PC-3 (cell line): ENCODE measurements around the gene PHC2. TPM values are rescaled to one million over a fixed set of nuclear protein-coding genes. Genes with fewer than 3 reads are reported as not detected.
A peak's percentile ranks its signal among the peaks of the same experiment; 100 is the strongest.

Source experiments
- ATAC-seq: fragments of 200-7000 bp; cut with Tn5 transposase; 2 replicates; pipeline ENCODE4 v1.9.1; 2020; ENCODE audit warnings: mild to moderate bottlenecking, moderate library complexity
- BruUV-seq: library from RNA; stranded (reverse); fragments of 400-500 nt; replicated peaks from 2 replicates; lab custom pipeline; 2021; lab: Mats Ljungman, UMichigan
- CTCF ChIA-PET: fragments of 300-600 bp; sonication (Branson Sonifier 250); formaldehyde crosslinking; loops from one replicate; lab custom pipeline; 2022; ENCODE audit warnings: antibody characterized with exemption; lab: Charles Lee
- POLR2A ChIA-PET: fragments of 300-600 bp; sonication (Branson Sonifier 250); formaldehyde crosslinking; loops from one replicate; lab custom pipeline; 2022; ENCODE audit warnings: antibody characterized with exemption; ENCODE audit not compliant: unreplicated experiment; lab: Charles Lee
- DNase-seq: peaks from one replicate; pipeline ENCODE4 v3.0.0-alpha.2; 2015
- H2AFZ ChIP-seq: fragments of 300-600 bp; sonication (generic); 2 replicates; pipeline ENCODE4 v1.6.0; 2016; ENCODE audit warnings: antibody characterized with exemption, low read length
- H3F3A ChIP-seq: fragments of 300-600 bp; sonication (generic); one replicate; pipeline ENCODE4 v1.6.0; 2017; ENCODE audit warnings: antibody characterized with exemption, low read length, control low read depth, mild to moderate bottlenecking; ENCODE audit not compliant: unreplicated experiment
- H3K27ac ChIP-seq: fragments of 300-600 bp; sonication (generic); 2 replicates; pipeline ENCODE4 v1.5.1; 2016; ENCODE audit warnings: mild to moderate bottlenecking, low read length
- H3K27me3 ChIP-seq: fragments of 300-600 bp; sonication (generic); 2 replicates; pipeline ENCODE4 v1.6.1; 2016; ENCODE audit warnings: low read length, mixed read lengths
- H3K36me3 ChIP-seq: fragments of 300-600 bp; sonication (generic); 2 replicates; pipeline ENCODE4 v1.6.1; 2016; ENCODE audit warnings: low read depth, mixed run types, low read length, mixed read lengths
- H3K4me1 ChIP-seq: fragments of 300-600 bp; sonication (generic); 2 replicates; pipeline ENCODE4 v1.5.1; 2016; ENCODE audit warnings: low read length; ENCODE audit not compliant: insufficient read depth
- H3K4me2 ChIP-seq: fragments of 300-600 bp; sonication (generic); 2 replicates; pipeline ENCODE4 v1.6.0; 2016; ENCODE audit warnings: low read length
- H3K4me3 ChIP-seq: fragments of 300-600 bp; sonication (generic); 2 replicates; pipeline ENCODE4 v1.5.1; 2016; ENCODE audit warnings: mild to moderate bottlenecking, low read length, mixed read lengths
- H3K79me2 ChIP-seq: fragments of 300-600 bp; sonication (generic); 2 replicates; pipeline ENCODE4 v1.6.1; 2017; ENCODE audit warnings: low read length, mixed read lengths
- H3K9ac ChIP-seq: fragments of 300-600 bp; sonication (generic); 2 replicates; pipeline ENCODE4 v1.6.0; 2016; ENCODE audit warnings: mild to moderate bottlenecking, low read length
- H3K9me2 ChIP-seq: fragments of 300-600 bp; sonication (generic); replicated peaks from 2 replicates; pipeline ENCODE4 v1.6.1; 2016; ENCODE audit warnings: mixed run types, low read length, mixed read lengths
- H3K9me3 ChIP-seq: fragments of 300-600 bp; sonication (generic); 2 replicates; pipeline ENCODE4 v1.6.1; 2016; ENCODE audit warnings: low read length, mixed read lengths
- H4K20me1 ChIP-seq: fragments of 300-600 bp; sonication (generic); 2 replicates; pipeline ENCODE4 v1.6.1; 2016; ENCODE audit warnings: low read length, mixed read lengths
- CTCF ChIP-seq: fragments of 300-600 bp; sonication (generic); conservative IDR thresholded peaks from 2 replicates; pipeline ENCODE4 v1.5.1; 2017; ENCODE audit warnings: antibody characterized with exemption, low read depth, mild to moderate bottlenecking, low read length
- EZH2 ChIP-seq: fragments of 300-600 bp; sonication (generic); IDR thresholded peaks from one replicate; pipeline ENCODE4 v1.6.1; 2017; ENCODE audit warnings: antibody characterized with exemption, mild to moderate bottlenecking, low read length; ENCODE audit not compliant: unreplicated experiment
- EZH2phosphoT487 ChIP-seq: fragments of 300-600 bp; sonication (generic); IDR thresholded peaks from 2 replicates; pipeline ENCODE4 v1.6.1; 2018; ENCODE audit warnings: mild to moderate bottlenecking, antibody characterized with exemption, low read length, borderline replicate concordance
- intact Hi-C: fragments of 100-400 bp; cut with micrococcal nuclease; formaldehyde crosslinking; loops from 2 replicates; pipeline ENCODE4 v1.9.0; 2023
- total RNA-seq: library from RNA; depleted of rRNA; stranded (reverse); fragments of >200 nt; gene quantifications from 2 replicates; pipeline ENCODE4 v1.2.3, GENCODE V29; 2014

Gene PHC2
- total RNA-seq, 1 experiment from 2014 or later, result 134 TPM

GRCh38 chr1:33323663-33324477, 107.0 kb downstream of the PHC2 start:
- Histone ChIP-seq H3K9me2 (no peaks in the 10 kb centered on the region), H2AFZ (no peak overlapping the region), H4K20me1 (peaks cover 5% of the 10 kb centered on the region; the same call in 1 of the 2 replicates), H3K36me3 (peaks cover 61% of the 10 kb centered on the region), H3K4me2 (no peak overlapping the region), H3K9ac (no peak overlapping the region), H3K27me3 (no peaks in the 10 kb centered on the region), H3K9me3 (no peaks in the 10 kb centered on the region), H3K27ac (no peak overlapping the region), H3K4me1 (peaks cover 13% of the 10 kb centered on the region), H3K79me2 (no peaks in the 10 kb centered on the region), H3K4me3 (no peak overlapping the region), H3F3A (peaks cover 4% of the 10 kb centered on the region)
- TF ChIP-seq CTCF (no peak), EZH2 (no peak), EZH2phosphoT487 (no peak)
- BruUV-seq, result TSS peak; percentile 7
- CTCF ChIA-PET, result interaction anchor here (0.7 kb wide), 1 partner anchor 267 kb away, joined by 3 read pairs; no protein-coding TSS in a partner anchor
- DNase-seq (no peak), ATAC-seq (no peak)
- POLR2A ChIA-PET, result interaction anchor here (0.6 kb wide), 1 partner anchor 15 kb away, joined by 3 read pairs; no protein-coding TSS in a partner anchor
- intact Hi-C loops, result no loop called here

- DNase-seq (no peak), ATAC-seq (no peak)
- Histone ChIP-seq H3K27ac (no peak overlapping the region), H2AFZ (no peak overlapping the region), H3K79me2 (no peaks in the 10 kb centered on the region), H3K4me1 (peaks cover 13% of the 10 kb centered on the region), H3K4me3 (no peak overlapping the region), H3K27me3 (no peaks in the 10 kb centered on the region), H3K36me3 (peaks cover 54% of the 10 kb centered on the region), H3K9ac (no peak overlapping the region), H3K9me2 (no peaks in the 10 kb centered on the region), H3K9me3 (no peaks in the 10 kb centered on the region), H3K4me2 (no peak overlapping the region), H4K20me1 (peaks cover 5% of the 10 kb centered on the region; the same call in 1 of the 2 replicates), H3F3A (peaks cover 4% of the 10 kb centered on the region)
- ChIA-PET POLR2A (interaction anchor here (0.6 kb wide), 1 partner anchor 16 kb away, joined by 3 read pairs; no protein-coding TSS in a partner anchor), CTCF (no interaction called here)
- intact Hi-C loops, result no loop called here
- BruUV-seq, result no TSS peak
- TF ChIP-seq EZH2phosphoT487, result no peak
- TF ChIP-seq CTCF, result no peak
- no peak for TF ChIP-seq EZH2
These were observed 107.9 kb downstream of the PHC2 start for GRCh38 chr1:33322870-33323585.
